ENCODE measurements around the gene GPR15.

Gene GPR15

DNA sequence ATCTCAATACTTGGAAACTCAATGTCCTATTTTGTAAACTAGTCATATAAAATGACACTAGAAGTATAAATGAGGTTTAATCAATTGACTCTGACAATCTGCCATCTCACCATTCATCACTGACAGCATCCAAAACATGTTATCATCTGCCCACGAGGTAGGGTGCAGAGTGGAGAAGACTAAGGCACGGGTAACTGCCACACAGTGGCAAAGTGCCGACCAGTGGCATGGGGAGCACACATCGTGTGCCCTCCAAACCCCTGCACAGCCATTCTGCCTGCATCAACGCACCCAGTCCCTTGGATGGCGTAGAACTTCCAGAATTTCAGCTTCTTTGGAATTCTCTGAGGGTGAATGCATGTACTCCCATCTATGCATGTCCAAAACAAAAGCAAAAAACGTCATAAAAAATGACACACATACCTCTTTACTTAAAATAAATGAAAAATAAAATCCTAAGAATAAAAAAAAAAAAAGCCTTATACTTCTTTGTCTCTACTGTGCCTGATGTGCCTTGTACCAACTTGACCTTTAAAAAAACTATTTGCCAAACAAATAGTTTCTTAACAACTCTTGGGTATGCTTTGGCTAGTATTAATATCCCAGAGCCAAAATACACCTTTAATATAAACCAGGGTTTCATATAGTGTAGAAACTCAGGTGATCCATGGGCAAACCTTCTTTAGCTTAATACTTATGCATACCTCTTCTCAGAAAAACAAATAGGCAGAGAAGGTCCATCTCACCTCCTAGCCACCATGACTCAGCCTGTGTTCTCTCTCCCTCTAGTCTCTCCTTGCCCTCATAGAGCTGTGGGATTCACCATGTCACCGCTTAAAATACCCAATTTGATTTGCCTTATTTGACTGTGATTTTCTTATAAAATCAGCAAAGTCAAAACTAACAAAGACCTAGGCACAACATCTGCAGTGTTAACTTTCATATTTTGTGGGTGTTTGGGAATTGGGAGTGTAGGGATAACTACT lies 48.9 kb downstream of the GPR15 start:
- TF ChIP-seq, protein P1, sequence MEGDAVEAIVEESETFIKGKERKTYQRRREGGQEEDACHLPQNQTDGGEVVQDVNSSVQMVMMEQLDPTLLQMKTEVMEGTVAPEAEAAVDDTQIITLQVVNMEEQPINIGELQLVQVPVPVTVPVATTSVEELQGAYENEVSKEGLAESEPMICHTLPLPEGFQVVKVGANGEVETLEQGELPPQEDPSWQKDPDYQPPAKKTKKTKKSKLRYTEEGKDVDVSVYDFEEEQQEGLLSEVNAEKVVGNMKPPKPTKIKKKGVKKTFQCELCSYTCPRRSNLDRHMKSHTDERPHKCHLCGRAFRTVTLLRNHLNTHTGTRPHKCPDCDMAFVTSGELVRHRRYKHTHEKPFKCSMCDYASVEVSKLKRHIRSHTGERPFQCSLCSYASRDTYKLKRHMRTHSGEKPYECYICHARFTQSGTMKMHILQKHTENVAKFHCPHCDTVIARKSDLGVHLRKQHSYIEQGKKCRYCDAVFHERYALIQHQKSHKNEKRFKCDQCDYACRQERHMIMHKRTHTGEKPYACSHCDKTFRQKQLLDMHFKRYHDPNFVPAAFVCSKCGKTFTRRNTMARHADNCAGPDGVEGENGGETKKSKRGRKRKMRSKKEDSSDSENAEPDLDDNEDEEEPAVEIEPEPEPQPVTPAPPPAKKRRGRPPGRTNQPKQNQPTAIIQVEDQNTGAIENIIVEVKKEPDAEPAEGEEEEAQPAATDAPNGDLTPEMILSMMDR (IDR thresholded peaks at IDR 0.05; ENCODE audit: insufficient read depth, low read length) = no peak
- TF ChIP-seq POLR2AphosphoS5 (IDR thresholded peaks at IDR 0.05; ENCODE audit: low read depth) (no peak), GABPA (IDR thresholded peaks at IDR 0.05; ENCODE audit: low read depth) (no peak), SPI1 (IDR thresholded peaks at IDR 0.05; ENCODE audit: borderline replicate concordance, low read depth) (no peak)
- TF ChIP-seq, protein P2, sequence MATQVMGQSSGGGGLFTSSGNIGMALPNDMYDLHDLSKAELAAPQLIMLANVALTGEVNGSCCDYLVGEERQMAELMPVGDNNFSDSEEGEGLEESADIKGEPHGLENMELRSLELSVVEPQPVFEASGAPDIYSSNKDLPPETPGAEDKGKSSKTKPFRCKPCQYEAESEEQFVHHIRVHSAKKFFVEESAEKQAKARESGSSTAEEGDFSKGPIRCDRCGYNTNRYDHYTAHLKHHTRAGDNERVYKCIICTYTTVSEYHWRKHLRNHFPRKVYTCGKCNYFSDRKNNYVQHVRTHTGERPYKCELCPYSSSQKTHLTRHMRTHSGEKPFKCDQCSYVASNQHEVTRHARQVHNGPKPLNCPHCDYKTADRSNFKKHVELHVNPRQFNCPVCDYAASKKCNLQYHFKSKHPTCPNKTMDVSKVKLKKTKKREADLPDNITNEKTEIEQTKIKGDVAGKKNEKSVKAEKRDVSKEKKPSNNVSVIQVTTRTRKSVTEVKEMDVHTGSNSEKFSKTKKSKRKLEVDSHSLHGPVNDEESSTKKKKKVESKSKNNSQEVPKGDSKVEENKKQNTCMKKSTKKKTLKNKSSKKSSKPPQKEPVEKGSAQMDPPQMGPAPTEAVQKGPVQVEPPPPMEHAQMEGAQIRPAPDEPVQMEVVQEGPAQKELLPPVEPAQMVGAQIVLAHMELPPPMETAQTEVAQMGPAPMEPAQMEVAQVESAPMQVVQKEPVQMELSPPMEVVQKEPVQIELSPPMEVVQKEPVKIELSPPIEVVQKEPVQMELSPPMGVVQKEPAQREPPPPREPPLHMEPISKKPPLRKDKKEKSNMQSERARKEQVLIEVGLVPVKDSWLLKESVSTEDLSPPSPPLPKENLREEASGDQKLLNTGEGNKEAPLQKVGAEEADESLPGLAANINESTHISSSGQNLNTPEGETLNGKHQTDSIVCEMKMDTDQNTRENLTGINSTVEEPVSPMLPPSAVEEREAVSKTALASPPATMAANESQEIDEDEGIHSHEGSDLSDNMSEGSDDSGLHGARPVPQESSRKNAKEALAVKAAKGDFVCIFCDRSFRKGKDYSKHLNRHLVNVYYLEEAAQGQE (IDR thresholded peaks at IDR 0.05; ENCODE audit: insufficient replicate concordance, low read depth) = no peak

DNA sequence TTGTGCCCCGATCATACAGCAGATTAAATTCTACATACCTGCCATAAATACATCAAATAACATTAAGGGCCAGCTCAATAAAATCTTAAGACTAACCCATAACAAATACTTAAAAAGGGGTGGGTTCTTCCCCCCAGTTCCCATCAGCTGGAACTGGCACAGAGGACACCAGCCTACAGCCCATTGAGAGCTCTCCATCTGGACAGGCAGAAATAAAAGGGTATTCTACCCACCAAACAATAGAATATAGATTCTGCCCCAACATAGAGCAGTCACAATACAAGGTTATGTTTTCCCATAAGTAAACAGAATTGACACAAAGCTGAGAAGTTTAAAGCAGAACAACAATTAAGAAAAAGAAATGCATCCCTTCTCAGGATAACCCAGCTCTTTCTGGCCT lies 49.7 kb downstream of the GPR15 start:
- no peak overlapping the region for H3K27ac ChIP-seq (replicated peaks)
- H3K27me3 ChIP-seq (ENCODE audit: insufficient read depth, poor library complexity, severe bottlenecking) = no peaks in the 10 kb centered on the region
- H3K4me3 ChIP-seq (replicated peaks; ENCODE audit: insufficient read depth, low read length) = no peak overlapping the region
- TF ChIP-seq GABPA (IDR thresholded peaks at IDR 0.05; ENCODE audit: low read depth) = no peak
- no peak for TF ChIP-seq POLR2AphosphoS5 (IDR thresholded peaks at IDR 0.05; ENCODE audit: low read depth)
- TF ChIP-seq, protein P2 (IDR thresholded peaks at IDR 0.05; ENCODE audit: insufficient replicate concordance, low read depth) = no peak
- no peak for TF ChIP-seq SPI1 (IDR thresholded peaks at IDR 0.05; ENCODE audit: borderline replicate concordance, low read depth)
- TF ChIP-seq, protein P1 (IDR thresholded peaks at IDR 0.05; ENCODE audit: insufficient read depth, low read length) = no peak
- no peak for DNase-seq (ENCODE audit: low read depth in 1 of 2, low spot score in 1 of 2)

More for the DNA sequence above, 48.9 kb downstream of the GPR15 start:
- DNase-seq (ENCODE audit: low read depth in 1 of 2, low spot score in 1 of 2) = no peak
- no peak overlapping the region for H3K27ac ChIP-seq (replicated peaks)
- no peak overlapping the region for H3K4me3 ChIP-seq (replicated peaks; ENCODE audit: insufficient read depth, low read length)
- H3K27me3 ChIP-seq (ENCODE audit: insufficient read depth, poor library complexity, severe bottlenecking) = no peaks in the 10 kb centered on the region

DNA sequence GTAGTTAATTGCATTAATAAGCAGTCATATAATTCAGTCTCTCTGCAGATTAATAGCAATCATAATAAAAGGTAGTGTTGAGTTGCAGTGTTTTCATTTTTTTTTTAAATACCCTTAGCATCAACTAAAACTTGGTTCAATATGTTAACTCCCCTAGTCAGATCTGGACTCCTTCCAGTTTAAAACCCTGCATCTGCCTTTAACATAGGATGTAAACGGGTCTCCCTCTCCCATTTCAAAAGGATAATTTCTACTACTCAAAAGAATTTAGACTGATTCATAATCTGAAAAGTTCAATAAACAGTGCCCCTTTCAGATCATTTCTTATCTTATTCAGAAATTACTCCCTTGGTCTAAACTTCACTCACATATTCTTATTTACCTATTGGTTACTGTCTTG lies 50.3 kb downstream of the GPR15 start:
- no peaks in the 10 kb centered on the region for H3K27me3 ChIP-seq (ENCODE audit: insufficient read depth, poor library complexity, severe bottlenecking)
- TF ChIP-seq GABPA (IDR thresholded peaks at IDR 0.05; ENCODE audit: low read depth) (no peak), SPI1 (IDR thresholded peaks at IDR 0.05; ENCODE audit: borderline replicate concordance, low read depth) (no peak), POLR2AphosphoS5 (IDR thresholded peaks at IDR 0.05; ENCODE audit: low read depth) (no peak)
- TF ChIP-seq, protein P1 (IDR thresholded peaks at IDR 0.05; ENCODE audit: insufficient read depth, low read length) = no peak
- TF ChIP-seq, protein P2 (IDR thresholded peaks at IDR 0.05; ENCODE audit: insufficient replicate concordance, low read depth) = no peak
- H3K27ac ChIP-seq (replicated peaks) = no peak overlapping the region
- H3K4me3 ChIP-seq (replicated peaks; ENCODE audit: insufficient read depth, low read length) = no peak overlapping the region
- DNase-seq (ENCODE audit: low read depth in 1 of 2, low spot score in 1 of 2) = no peak

Measured in HL-60 (cell line).